ENCODE results near the gene MAP4K5.

MAP4K5 gene

DNA sequence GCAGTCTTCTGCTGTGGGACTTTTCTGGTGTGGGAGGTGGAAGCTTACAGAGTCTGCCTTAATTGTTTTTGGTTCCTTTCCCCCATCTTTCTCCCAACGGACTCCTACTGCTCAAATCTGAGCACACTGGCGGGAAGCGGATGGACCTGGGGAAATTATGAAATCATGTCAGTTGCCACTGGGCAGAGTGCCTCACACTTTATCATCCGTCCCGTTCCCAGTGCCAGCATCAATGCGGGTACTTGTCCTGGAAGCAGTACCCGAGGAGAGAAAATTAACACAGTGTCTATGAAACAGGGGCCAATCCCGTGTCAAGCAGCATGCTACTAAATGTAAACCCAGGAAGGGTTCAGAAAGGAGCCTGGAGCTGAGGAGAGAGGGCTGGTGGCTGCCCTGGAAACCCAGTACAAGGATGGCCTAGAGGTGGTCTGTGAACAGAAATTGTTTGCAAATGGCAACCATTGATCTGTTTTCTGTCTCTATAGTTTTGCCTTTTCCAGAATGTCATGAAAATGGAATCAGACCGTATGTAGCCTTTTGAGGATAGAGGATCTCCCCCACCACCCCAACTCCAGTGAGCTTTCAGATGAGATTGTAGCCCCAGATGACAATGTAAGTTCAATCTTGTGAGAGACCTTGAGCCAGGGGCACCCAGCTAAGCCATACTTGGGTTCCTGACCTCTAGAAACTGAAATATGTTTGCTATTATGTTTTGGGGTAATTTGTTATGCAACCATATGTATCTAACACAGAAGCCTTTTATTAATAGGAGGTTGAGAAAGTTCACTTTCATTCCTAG is 134.8 kb downstream of the MAP4K5 start:
- peak; percentile 35 for DNase-seq

DNA sequence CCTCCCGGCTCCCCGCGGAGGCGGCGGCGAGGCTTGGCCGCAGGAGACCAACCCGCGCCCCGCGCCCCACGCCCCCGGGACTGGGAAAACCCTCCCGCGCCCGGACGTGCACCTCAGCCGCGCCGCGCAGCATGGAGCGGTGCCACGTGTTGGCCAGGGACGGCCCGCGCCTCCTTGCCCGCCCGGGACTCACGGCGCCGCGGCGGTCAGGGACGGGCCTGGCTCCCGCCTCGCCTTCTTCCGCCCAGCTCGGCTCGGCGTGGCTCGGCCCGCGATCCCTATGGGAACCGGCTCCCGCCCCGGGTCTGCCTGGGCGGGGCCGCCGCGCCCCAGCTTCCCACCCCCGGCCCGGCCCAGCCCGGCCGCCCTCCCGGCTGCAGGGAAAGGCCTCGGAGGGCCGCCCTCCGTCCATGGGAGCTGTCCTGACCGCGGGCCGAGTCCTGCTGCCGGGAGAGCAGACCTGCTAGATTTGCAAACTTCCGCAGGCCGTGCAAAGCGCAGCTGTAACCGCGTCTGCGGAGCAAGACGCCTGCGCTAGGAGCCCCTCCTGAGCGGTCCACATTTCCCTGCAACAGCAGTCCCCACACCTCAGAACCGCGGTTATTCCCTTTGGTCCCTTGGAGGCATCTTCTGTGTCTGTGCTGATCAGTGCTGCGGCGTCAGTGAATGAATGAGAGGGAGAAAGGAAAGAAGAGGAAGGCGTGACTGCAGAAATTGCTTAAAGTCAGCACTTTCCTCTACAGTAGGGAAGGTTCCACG is 135.6 kb downstream of the MAP4K5 start, which contains the start of gene CDKL1:
Gene CDKL1 (minus strand): TSS at position 251 of the 759 bp plus-strand sequence. CDS start 1,013 bp downstream, outside the sequence.
- DNase-seq, result peak; percentile 66

GRCh38 chr14:50395448-50395847 is 136.9 kb downstream of the MAP4K5 start:
- no peak for DNase-seq

DNA sequence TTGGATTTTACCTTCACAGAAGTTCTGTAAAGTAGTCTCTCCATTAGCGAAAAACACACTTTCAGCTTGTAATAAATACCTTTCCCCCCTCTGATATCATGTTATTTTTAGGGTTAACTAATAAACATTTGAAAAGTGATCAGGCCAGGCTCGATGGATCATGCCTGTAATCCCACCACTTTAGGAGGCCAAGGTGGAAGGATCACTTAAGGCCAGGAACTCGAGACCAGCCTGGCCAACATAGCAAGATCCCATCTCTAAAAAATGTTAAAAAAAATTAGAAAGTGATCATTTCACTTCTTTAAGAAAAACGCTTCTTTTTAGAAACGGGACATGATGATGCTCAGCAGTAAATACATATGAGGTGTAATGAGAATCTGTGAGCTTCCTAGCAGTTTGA is 137.7 kb downstream of the MAP4K5 start:
- DNase-seq, result no peak

DNA sequence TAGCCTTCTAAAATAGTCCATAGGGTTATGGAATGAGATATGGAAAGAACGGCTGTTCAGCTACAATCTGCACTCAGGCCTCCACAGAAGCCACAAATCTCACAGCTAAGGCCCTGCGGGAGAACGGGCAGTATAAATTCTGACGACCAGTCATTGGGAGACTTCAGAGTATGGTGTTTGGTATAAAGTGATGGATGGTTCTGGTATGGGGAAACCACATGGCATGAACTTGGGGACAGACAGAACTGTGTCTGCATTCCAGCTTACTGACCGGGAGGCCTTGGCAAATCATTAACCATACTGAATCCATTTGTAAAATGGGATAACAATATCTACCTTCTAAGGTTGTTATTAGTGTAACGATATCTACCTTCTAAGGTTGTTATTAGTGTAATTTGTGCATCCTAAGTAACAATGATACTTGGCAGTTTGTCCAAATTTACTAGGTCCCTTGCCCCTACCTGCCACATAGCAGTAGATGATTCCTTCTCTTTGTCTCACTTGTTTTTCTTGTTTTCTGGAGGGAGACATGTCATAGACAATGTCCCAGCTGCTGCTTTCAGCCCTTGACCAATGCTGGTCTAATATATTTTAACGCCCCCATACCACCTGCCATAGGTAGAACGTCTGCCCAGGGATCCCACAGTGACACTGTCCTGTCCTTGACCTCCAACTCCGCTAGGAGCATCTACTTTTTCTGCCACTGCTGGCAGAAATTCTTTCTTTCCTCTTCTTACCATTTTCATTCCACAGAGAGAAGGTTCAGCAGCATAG is 142.5 kb downstream of the MAP4K5 start:
- DNase-seq, result no peak

- DNase-seq, result no peak
These were observed 144.0 kb downstream of the MAP4K5 start for GRCh38 chr14:50388256-50388931.

- DNase-seq, result no peak
These were observed 144.8 kb downstream of the MAP4K5 start for GRCh38 chr14:50387548-50387947.

GRCh38 chr14:50383618-50384225 is 148.6 kb downstream of the MAP4K5 start:
- DNase-seq, result peak; percentile 87

DNA sequence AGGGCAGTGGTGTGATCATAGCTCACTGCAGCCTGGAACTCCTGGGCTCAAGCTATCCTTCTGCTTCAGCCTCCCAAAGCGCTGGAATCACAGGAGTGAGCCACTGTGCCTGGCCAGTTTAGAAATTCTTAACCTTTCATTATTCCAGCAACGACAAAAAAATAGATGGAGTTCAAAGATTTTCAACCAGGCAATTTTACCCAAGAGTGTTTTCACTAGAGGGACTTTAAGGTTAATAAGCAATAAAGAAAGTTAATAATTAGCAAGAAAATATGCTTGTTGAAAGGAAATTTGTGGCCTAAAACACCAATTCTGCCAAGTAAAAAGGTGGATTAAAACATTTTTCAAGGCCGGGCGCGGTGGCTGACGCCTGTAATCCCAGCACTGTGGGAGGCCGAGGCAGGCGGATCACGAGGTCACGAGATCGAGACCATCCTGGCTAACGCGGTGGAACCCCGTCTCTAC is 150.5 kb downstream of the MAP4K5 start:
- no peak for DNase-seq

DNA sequence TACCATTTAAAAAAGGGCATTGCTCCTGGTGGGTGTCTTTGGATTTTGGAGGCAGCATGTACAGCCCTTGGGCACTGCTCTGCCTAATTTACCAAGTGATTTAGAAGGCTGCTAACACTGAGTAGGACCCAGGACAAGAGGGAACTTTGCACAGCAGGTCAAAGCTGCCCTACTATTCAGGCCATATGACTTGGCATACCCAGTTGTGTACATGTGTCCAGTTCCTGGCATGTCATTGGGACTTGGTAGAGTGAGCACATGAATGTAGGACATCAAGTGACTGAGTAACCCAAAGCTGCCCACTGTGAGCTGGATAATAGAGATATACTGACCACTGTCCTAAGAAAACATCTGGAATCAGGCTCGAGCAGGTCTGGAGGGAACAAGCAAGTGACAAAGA is 151.4 kb downstream of the MAP4K5 start:
- no peak for DNase-seq

GRCh38 chr14:50380455-50380854 is 151.9 kb downstream of the MAP4K5 start:
- no peak for DNase-seq

DNA sequence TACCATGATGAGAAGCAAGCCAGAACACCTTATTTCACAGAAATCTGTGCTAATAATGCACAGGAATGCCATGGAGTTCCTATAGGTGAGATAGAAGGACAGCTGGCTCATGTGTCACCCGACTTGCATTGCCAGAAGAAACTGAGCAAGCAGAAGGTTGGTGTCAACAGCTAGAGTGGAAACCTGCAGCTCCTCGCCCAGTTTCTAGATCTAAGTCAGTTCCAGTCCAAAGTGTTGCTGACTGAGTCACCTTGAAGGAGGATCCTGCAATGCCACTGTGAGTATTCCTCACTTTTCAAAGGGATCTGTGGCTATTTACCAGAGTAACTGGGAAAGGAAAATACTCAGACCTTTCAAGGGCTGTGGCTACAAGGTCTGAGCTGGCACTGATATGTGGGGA is 152.8 kb downstream of the MAP4K5 start:
- DNase-seq, result no peak

DNA sequence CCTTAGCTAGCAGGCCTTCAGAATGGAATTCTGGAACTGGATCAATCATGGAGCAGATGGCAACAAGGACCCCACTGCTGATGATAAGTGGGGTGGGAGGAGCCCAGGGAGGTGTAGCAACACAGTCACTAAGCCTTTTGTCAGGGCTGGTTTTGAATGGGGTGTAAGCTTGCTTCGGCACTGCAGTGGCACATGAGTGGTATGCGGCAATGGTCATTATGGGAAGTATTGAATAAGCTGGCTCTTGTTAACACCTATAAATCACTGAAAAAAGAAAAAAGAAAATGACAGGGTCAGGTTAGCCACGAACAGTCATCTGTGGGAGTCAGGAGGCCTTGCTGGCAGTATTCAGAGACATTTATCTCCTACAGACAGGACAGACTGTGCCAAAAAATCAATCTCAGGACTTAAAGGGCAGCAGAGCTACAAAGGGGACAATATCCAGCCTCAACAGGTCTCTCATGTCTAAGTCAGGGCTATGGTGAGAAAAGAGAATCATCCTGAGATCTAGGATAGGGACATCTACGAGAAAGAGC is 154.8 kb downstream of the MAP4K5 start:
- DNase-seq, result no peak

- DNase-seq, result no peak
These were observed 156.6 kb downstream of the MAP4K5 start for GRCh38 chr14:50375760-50376159.

- DNase-seq, result no peak
These were observed 158.4 kb downstream of the MAP4K5 start for GRCh38 chr14:50373959-50374358.

GRCh38 chr14:50371546-50371945 is 160.8 kb downstream of the MAP4K5 start:
- DNase-seq, result peak; percentile 74

Data from DMS 273 treated with DMSO at 0.1 percent for 48 hours (cell line).